HUDEP-2 (cell line): ENCODE data around the gene CADPS2.

Experiments used
- DNase-seq, 76 experiments: peaks; one replicate each; lab custom pipeline; 2025; ENCODE audit not compliant: unreplicated experiment in 76 of 76; lab: John Stamatoyannopoulos, UW

Gene CADPS2

DNA sequence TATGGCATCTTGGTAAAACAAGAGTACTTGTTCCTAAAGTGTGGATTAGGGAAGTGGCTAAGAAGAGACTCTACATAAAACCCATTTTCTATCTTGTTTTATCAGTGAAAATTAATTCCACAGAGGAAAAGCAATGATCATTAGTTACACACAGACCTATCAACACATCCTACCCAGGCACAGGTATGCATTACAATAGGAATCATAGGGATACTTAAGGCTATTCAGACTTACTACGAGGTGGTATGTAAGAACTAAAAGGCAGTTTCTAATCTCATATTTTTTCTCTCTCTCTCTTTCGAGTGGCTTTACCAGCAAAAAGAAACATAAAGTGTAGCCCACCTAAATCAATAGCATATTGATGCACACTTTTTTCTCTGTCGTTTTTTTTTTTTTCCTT, 415.4 kb downstream of the CADPS2 start:
- DNase-seq, result no peak

DNA sequence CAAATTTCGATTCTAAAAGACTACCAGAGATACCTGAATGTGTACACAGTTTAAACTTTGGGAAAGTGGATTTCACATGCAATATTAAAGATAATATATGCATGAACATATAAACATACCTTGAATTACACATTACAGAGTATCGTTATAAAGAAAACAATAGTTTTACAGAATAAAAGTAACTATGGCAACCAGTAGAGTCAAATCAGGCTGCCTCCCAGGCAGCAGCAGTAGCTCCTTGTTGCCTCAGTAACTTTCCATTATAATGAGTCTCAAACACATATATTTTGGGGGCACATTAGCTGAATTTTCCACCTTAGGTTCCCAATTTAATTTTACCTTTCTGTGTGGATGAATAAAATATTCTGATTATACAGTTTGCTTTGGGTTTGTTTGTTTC, 417.3 kb downstream of the CADPS2 start:
- DNase-seq, result no peak

DNA sequence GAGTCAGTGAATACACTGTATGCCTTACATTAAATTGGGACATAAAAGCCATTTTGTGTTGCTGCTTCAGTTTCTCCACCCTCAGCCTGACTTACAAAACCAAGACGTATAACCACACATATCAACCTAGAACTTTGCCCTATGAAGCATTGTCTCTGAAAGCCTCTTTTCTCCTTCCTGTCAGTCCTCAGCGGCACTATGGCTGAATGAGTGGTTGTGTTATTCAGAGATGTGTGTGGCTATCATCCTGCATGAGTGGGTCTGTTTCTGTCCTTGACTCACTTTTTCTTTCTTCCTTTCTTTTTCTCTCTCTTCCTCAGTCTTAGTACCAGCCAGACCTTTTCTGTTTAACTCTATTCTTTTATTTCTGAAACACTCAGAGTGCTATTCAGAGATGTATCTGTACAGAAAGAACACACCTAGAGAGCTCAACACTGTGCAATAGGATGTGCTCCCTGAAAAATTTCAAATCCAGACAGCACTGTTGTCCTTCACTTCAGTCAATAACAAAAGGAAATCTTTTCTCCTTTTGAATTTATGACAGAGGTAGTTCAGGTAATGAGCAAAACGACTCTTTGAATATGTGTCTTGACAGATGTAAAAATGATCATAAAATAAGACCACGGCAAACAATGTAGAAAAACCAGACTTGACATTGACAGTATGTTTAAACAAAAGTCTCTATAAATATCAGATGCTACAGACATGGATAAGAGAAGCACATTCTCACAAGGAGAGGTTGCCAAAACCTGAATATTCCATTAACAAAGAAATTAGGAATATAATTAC, 418.4 kb downstream of the CADPS2 start:
- DNase-seq, result no peak

GRCh38 chr7:122465296-122465695, 421.0 kb downstream of the CADPS2 start:
- DNase-seq, result no peak

- DNase-seq, result no peak
Measured at GRCh38 chr7:122463631-122464030, 422.6 kb downstream of the CADPS2 start.

- no peak for DNase-seq
Measured at GRCh38 chr7:122460936-122461335, 425.3 kb downstream of the CADPS2 start.

- DNase-seq, result no peak
Measured at GRCh38 chr7:122457969-122458368, 428.3 kb downstream of the CADPS2 start.

- DNase-seq, result no peak
Measured at GRCh38 chr7:122457325-122457724, 428.9 kb downstream of the CADPS2 start.

GRCh38 chr7:122454776-122455507, 431.3 kb downstream of the CADPS2 start:
- DNase-seq, result no peak

- no peak for DNase-seq
Measured at GRCh38 chr7:122453432-122453831, 432.8 kb downstream of the CADPS2 start.

- DNase-seq, result no peak
Measured at GRCh38 chr7:122448893-122449589, 437.2 kb downstream of the CADPS2 start.

- no peak for DNase-seq
Measured at GRCh38 chr7:122442929-122443328, 443.3 kb downstream of the CADPS2 start.

DNA sequence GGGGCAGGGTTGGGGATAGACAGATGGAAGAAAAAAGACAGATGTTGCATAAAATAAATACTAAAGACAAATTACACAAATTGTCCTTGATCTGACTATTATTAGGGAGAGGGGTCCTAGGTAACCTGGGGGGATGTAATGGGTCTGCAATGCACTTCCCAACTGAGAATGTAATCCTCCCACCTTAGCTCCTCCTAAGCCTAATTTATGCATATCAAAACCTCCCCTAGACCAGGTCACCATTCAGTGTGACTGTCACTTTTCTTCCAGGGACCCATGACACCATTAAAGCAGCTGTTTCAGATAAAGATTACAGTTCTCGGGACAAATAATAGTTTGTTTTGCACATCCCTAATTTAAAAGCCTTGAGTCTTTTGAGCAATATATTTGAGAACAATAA, 447.8 kb downstream of the CADPS2 start:
- no peak for DNase-seq

GRCh38 chr7:122438006-122438405, 448.3 kb downstream of the CADPS2 start:
- no peak for DNase-seq

DNA sequence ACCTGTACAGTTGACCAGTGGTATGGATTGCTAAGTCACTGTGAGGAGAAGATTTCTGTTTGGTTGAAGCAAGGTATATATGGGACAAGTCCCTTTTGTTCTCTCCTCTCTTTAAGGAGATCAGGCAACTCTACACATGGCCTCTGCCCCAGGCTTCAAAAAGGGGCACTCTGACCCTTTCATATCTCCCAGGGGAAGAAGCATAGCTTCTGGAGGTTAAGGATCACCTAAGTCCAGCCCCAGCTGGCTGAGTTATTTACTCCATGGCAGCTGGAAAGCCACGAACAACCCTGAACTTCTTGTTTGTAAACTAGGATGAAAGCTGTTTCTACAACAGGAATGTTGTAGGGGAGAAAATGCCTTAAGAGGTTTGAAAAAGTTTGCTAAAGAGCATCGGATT, 452.5 kb downstream of the CADPS2 start:
- DNase-seq, result no peak

GRCh38 chr7:122430710-122431109, 455.6 kb downstream of the CADPS2 start:
- DNase-seq, result no peak

DNA sequence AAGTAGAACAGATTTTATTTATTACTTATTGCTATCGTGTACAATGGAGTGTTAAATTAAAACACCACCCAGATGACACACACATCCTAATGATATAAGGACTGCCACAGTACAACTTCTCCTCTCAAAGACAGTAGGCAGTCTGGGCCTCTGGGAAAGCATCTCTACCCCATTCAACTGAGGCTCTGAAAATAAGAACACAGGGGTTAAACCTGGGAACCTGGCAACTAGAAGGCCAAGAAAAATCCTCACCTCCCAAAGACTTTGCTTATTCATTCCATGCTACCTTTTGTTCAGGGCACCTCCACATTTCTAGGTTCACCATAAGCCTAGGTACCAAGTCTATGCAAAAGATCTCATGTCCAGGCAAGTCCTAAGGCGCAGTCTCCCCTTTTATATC, 456.3 kb downstream of the CADPS2 start:
- DNase-seq, result no peak

- no peak for DNase-seq
Measured at GRCh38 chr7:122425731-122426130, 460.5 kb downstream of the CADPS2 start.

- DNase-seq, result no peak
Measured at GRCh38 chr7:122423591-122423990, 462.7 kb downstream of the CADPS2 start.

DNA sequence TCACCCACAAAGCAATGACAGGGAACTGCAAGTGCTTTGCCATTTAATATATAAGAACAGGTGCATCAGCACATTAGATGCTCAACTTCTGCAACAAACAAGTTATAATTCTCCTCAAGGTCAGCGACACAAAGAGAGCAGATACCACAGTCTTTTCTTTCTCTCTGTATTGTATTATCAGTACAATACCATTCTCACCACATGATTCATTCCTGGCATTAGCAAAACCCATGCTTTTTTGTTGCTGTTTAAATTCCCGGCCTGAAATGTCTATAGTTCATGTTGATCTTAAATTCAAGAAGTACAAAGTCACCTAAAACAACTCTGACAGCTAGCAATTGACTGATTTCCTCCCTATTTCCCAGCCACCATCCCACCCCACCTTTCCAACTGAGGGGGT, 469.9 kb downstream of the CADPS2 start:
- DNase-seq, result no peak

- no peak for DNase-seq
Measured at GRCh38 chr7:122415510-122415909, 470.8 kb downstream of the CADPS2 start.

GRCh38 chr7:122413339-122413738, 472.9 kb downstream of the CADPS2 start:
- no peak for DNase-seq
